Ovary (tissue), 9 donors: ENCODE results near the gene ARNT2. TPM values are rescaled to one million over a fixed set of nuclear protein-coding genes. Genes with fewer than 3 reads are reported as not detected.

Experiments
- DNase-seq, 5 donors: peaks; one replicate each; pipeline ENCODE4 v3.0.0-alpha.2; 2019 to 2020
- H3K27ac ChIP-seq, 2 donors: fragments of 200-600 bp; one replicate each; pipeline versions ENCODE4 v1.5.1 to v1.8.0; 2019 to 2022
- H3K27me3 ChIP-seq: fragments of 200-600 bp; one replicate; pipeline ENCODE4 v1.8.0; 2022
- H3K36me3 ChIP-seq: fragments of 200-600 bp; sonication (generic); one replicate; pipeline ENCODE4 v1.5.1; 2019
- H3K4me1 ChIP-seq: one replicate; pipeline ENCODE4 v1.8.1; 2013; ENCODE audit warnings: mild to moderate bottlenecking, moderate library complexity; ENCODE audit not compliant: insufficient read depth
- H3K4me3 ChIP-seq: fragments of 200-600 bp; sonication (generic); one replicate; pipeline ENCODE4 v1.5.1; 2017
- H3K9me3 ChIP-seq, 2 donors: fragments of 200-600 bp in 1 of 2; sonication (generic) in 1 of 2; one replicate each; pipeline versions ENCODE4 v1.5.1 to v1.8.1; 2013 to 2019; ENCODE audit warnings: mild to moderate bottlenecking in 1 of 2, moderate library complexity in 1 of 2
- CTCF ChIP-seq, 3 donors: fragments of 450-650 bp in 2 of 3; fragments of 200-600 bp in 1 of 3; IDR thresholded peaks; one replicate each; pipeline versions ENCODE4 v1.5.1 to v1.8.0; 2016 to 2022; ENCODE audit warnings: antibody characterized with exemption in 3 of 3, mild to moderate bottlenecking in 1 of 3
- EP300 ChIP-seq: sonication (generic); formaldehyde crosslinking; IDR thresholded peaks from one replicate; pipeline ENCODE4 v1.6.1; 2017; ENCODE audit warnings: antibody characterized with exemption
- POLR2A ChIP-seq: fragments of 450-650 bp; IDR thresholded peaks from one replicate; pipeline ENCODE4 v1.6.1; 2017; ENCODE audit warnings: antibody characterized with exemption, mild to moderate bottlenecking, moderate library complexity
- WGBS, 3 donors: extraction: QIAGEN DNeasy Blood & Tissue Kit in 1 of 3; methylation state at CpG; one replicate each; pipeline versions ENCODE4 v1.1.5 to v1.1.7; 2013 to 2017; 5-methylcytosine and 5-hydroxymethylcytosine counted together
- intact Hi-C, 4 donors: fragments of 100-400 bp; cut with DNase I; formaldehyde crosslinking; loops; one replicate each; pipeline versions ENCODE4 v1.11.0 to v1.15.1; 2022 to 2023
- polyA plus RNA-seq, 2 donors: library from polyadenylated mRNA; stranded (reverse); fragments of 200-250 nt in 1 of 2; fragments of 350-450 nt in 1 of 2; fragmentation: Illumina TruSeq in 1 of 2; extraction: RNeasy Lipid Tissue Mini Kit (QIAGEN cat#74804) in 1 of 2; gene quantifications; one replicate each; pipeline ENCODE4 v1.2.3, GENCODE V29; 2013 to 2014
- total RNA-seq, 7 donors: library from RNA; depleted of rRNA in 2 of 7; stranded (reverse); fragments of >200 nt in 2 of 7; fragmentation: NEBNext Ultra II Directional in 3 of 7; extraction: Animal tissue kit (Norgen Biotek cat#: 25700) in 3 of 7; gene quantifications; one replicate each; pipeline versions ENCODE4 v1.1.0 to v1.2.4, GENCODE V29; 2016 to 2023
- donor health status: DM: no; HTN: no; CAD: no; lungs with moderate emphysema.
- donor health status: DM: no; HTN: no; CAD: no.
- donor health status: Bipolar disorder and iron deficiency.
- donor health status: DM: yes; HTN: yes; CAD: no.
- donor health status: DM: no; HTN: no; CAD: no.
- donor health status: DM: yes; HTN: yes; CAD: no.

Gene ARNT2
- total and polyA plus RNA-seq, 9 donors, result 11.0 to 20.5 (median 16.2) TPM

DNA sequence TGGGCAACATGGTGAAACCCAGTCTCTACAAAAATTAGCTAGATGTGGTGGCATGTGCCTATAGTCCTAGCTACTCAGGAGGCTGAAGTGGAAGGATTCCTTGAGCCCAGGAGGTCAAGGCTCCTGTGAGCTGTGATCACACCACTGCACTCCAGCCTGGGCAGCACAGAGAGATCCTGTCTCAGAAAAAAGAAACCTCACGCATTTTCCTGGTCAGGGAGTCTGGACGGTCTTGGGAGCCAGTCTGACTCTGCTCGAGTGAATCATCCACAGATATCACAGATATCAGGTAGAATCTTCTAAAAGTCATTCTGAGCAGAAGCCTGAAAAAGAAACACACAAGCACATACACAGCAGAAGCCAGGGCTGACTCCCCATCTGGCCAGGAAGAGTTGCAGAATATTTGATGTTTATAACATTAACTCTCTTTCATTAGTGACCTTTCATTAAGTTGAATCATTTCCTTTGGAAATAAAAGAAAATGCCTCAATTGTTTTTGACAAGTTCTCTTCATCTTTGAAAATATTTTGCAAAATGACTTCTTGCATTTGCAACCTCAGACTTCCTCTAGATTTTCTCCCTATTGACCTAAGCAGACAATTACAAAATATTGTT is 234.5 kb downstream of the ARNT2 start:
- no peak for TF ChIP-seq POLR2A
- no peak for TF ChIP-seq EP300
- TF ChIP-seq CTCF (IDR thresholded peaks at IDR 0.05), result no peak
- H3K27ac ChIP-seq, result no peak overlapping the region
- intact Hi-C loops, result no loop called here
- H3K27me3 ChIP-seq, result no peaks in the 10 kb centered on the region
- H3K9me3 ChIP-seq, result no peaks in the 10 kb centered on the region
- 58 to 60% (median 60%) methylated on average over 3 of the region's 3 CpGs for WGBS, 3 donors
- H3K4me3 ChIP-seq, result no peak overlapping the region
- H3K4me1 ChIP-seq, result no peaks in the 10 kb centered on the region
- no peaks in the 10 kb centered on the region for H3K36me3 ChIP-seq
- DNase-seq, result no peak

DNA sequence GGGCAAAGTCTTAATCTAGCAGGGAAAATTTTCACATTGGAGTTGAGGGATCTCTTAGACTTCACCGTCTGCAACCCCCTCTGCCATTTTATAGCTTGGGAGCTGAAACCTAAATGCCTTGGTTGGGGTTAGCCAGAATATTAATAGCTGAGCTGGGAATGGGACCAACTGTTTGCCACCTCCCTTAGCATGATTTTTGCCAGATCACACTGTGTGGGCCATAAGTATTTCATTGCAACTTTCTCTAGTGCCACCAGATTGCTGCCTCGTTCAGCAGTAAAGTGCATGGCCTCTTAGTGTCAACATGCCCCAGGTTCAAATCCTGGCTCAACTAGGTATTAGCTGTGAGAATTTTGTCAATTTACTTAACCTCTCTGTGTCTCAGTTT is 235.0 kb downstream of the ARNT2 start:
- no peak overlapping the region for H3K4me3 ChIP-seq
- DNase-seq, result no peak
- no peaks in the 10 kb centered on the region for H3K9me3 ChIP-seq
- intact Hi-C loops, result no loop called here
- WGBS, 3 donors, result 43 to 63% (median 54%) methylated on average over 2 of the region's 2 CpGs
- H3K36me3 ChIP-seq, result no peaks in the 10 kb centered on the region
- no peak overlapping the region for H3K27ac ChIP-seq
- no peak for TF ChIP-seq EP300
- TF ChIP-seq CTCF (IDR thresholded peaks at IDR 0.05), result no peak
- no peak for TF ChIP-seq POLR2A
- H3K27me3 ChIP-seq, result no peaks in the 10 kb centered on the region
- no peaks in the 10 kb centered on the region for H3K4me1 ChIP-seq

DNA sequence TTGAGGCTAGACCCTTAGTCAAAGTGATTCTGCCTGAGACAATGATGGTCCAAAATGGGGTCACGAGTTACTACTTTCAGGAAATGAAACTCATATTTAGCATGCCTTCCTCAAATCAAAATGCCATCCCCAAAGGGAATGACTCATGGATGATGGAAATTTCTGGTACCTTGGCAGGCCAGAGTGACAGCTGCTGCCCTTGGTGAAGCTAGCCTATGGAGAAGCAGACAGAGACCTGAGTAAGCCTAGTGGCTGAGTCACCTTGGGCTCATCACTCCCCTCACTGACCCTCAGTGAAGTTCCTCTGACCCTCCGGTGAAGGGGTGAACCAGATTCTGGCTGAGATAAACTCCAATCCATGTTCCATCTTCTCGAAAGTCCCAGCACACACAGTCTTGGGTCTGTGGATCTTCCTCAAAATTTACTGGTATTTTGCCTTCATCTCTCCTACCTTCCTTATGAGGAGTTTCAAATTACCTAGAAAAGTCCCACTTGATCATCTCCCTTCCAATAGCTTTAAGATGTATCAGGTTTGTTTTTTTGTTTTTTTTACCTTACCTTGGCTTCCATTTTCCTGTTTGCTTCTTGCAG is 236.4 kb downstream of the ARNT2 start:
- Histone ChIP-seq H3K36me3 (no peaks in the 10 kb centered on the region), H3K4me1 (no peaks in the 10 kb centered on the region), H3K27me3 (no peaks in the 10 kb centered on the region), H3K9me3 (no peaks in the 10 kb centered on the region), H3K4me3 (no peak overlapping the region), H3K27ac (no peak overlapping the region)
- intact Hi-C loops, result no loop called here
- no peak for TF ChIP-seq EP300
- TF ChIP-seq POLR2A, result no peak
- TF ChIP-seq CTCF (IDR thresholded peaks at IDR 0.05), result no peak
- DNase-seq, result no peak
- 93 to 95% (median 94%) methylated on average over 3 of the region's 3 CpGs for WGBS, 3 donors

DNA sequence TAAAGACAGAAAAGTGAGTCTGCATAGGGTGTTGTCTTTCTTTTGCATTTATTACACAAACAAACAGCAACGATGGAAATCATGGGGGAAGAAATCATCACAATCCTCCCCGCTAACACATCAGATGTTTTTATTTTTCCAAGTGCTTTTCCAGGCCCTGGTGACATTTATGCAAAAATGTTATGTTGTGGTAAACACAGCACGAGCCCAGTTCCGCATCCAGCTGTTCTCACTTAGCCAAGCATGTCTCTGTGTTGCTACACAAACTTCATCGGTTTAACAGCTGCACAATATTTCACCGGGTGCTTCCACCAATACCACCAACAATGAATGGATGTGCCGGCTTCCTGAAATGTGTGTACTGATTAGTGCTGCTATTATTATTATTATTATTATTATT is 237.2 kb downstream of the ARNT2 start:
- H3K27me3 ChIP-seq, result no peaks in the 10 kb centered on the region
- no peak overlapping the region for H3K27ac ChIP-seq
- no peak for TF ChIP-seq EP300
- no peak for TF ChIP-seq POLR2A
- no peak for TF ChIP-seq CTCF (IDR thresholded peaks at IDR 0.05)
- intact Hi-C loops, result no loop called here
- H3K4me3 ChIP-seq, result no peak overlapping the region
- DNase-seq, result no peak
- no peaks in the 10 kb centered on the region for H3K9me3 ChIP-seq
- H3K4me1 ChIP-seq, result no peaks in the 10 kb centered on the region
- 27 to 56% (median 38%) methylated on average over 7 of the region's 7 CpGs for WGBS, 3 donors
- H3K36me3 ChIP-seq, result no peaks in the 10 kb centered on the region
